NCI-H345 treated with DMSO at 0.1 percent for 48 hours (cell line): ENCODE measurements around the gene MACROD2.
"Not testable (repeated sequence)": the region's sequence is repeated elsewhere in the genome, so short reads cannot be mapped to it uniquely, and the experiment has no call there.

Experiments used
- DNase-seq: peaks from one replicate; lab custom pipeline; 2025; ENCODE audit not compliant: unreplicated experiment; lab: John Stamatoyannopoulos, UW

MACROD2 gene

GRCh38 chr20:15937179-15937578 is 1941.9 kb downstream of the MACROD2 start:
- no peak for DNase-seq

GRCh38 chr20:15938847-15939246 is 1943.5 kb downstream of the MACROD2 start:
- no peak for DNase-seq

GRCh38 chr20:15940127-15940526 is 1944.8 kb downstream of the MACROD2 start:
- no peak for DNase-seq

- no peak for DNase-seq
Measured at GRCh38 chr20:15942130-15942529, 1946.8 kb downstream of the MACROD2 start.

- DNase-seq, result no peak
Measured at GRCh38 chr20:15945289-15945688, 1950.0 kb downstream of the MACROD2 start.

- DNase-seq, result no peak
Measured at GRCh38 chr20:15949391-15949790, 1954.1 kb downstream of the MACROD2 start.

GRCh38 chr20:15951658-15952057 is 1956.3 kb downstream of the MACROD2 start:
- DNase-seq, result no peak

- DNase-seq, result no peak
Measured at GRCh38 chr20:15958142-15958541, 1962.8 kb downstream of the MACROD2 start.

GRCh38 chr20:15965165-15965564 is 1969.8 kb downstream of the MACROD2 start:
- no peak for DNase-seq

GRCh38 chr20:15967334-15967733 is 1972.0 kb downstream of the MACROD2 start:
- no peak for DNase-seq

GRCh38 chr20:15976047-15976736 is 1980.9 kb downstream of the MACROD2 start:
- no peak for DNase-seq

GRCh38 chr20:15977026-15977425 is 1981.7 kb downstream of the MACROD2 start:
- DNase-seq, result no peak

GRCh38 chr20:15977758-15978157 is 1982.4 kb downstream of the MACROD2 start:
- DNase-seq, result no peak

GRCh38 chr20:15985494-15986368 is 1990.4 kb downstream of the MACROD2 start:
- DNase-seq, result not testable (repeated sequence)

- DNase-seq, result no peak
Measured at GRCh38 chr20:15986690-15987089, 1991.4 kb downstream of the MACROD2 start.

- DNase-seq, result no peak
Measured at GRCh38 chr20:15991279-15991678, 1996.0 kb downstream of the MACROD2 start.

- DNase-seq, result no peak
Measured at GRCh38 chr20:15992564-15992963, 1997.2 kb downstream of the MACROD2 start.

- no peak for DNase-seq
Measured at GRCh38 chr20:16000112-16000511, 2004.8 kb downstream of the MACROD2 start.

- no peak for DNase-seq
Measured at GRCh38 chr20:16001286-16001685, 2006.0 kb downstream of the MACROD2 start.

GRCh38 chr20:16003310-16003709 is 2008.0 kb downstream of the MACROD2 start:
- no peak for DNase-seq

- no peak for DNase-seq
Measured at GRCh38 chr20:16004108-16004854, 2009.0 kb downstream of the MACROD2 start.
